Measurements from ENCODE around the gene SV2B.

SV2B gene

GRCh38 chr15:91348752-91349500, 248.9 kb downstream of the SV2B start:
- Histone ChIP-seq H3K4me3 (ENCODE audit: low read depth, low read length) (no peak overlapping the region), H3K36me3 (no peaks in the 10 kb centered on the region), H3K4me1 (peaks cover 5% of the 10 kb centered on the region; the same call in 1 of the 2 replicates), H3K27me3 (no peaks in the 10 kb centered on the region), H3K9me3 (no peaks in the 10 kb centered on the region)
- no peak for DNase-seq
- no peak for TF ChIP-seq CTCF (IDR thresholded peaks at IDR 0.05; ENCODE audit: low read depth, low read length)

Data from BE2C (cell line).